CD14-positive monocyte (primary cell): Measurements from ENCODE around the gene MUC6. TPM values are rescaled to one million over a fixed set of nuclear protein-coding genes. Genes with fewer than 3 reads are reported as not detected.

Source experiments
- DNase-seq, 3 donors: peaks; one replicate each; pipeline ENCODE4 v3.0.0-alpha.2; 2011 to 2022
- H2AFZ ChIP-seq: 2 replicates; pipeline ENCODE4 v1.6.0; 2012; ENCODE audit warnings: mild to moderate bottlenecking, low read depth, low read length, inconsistent platforms; ENCODE audit not compliant: insufficient read depth, poor library complexity, severe bottlenecking
- H3K27ac ChIP-seq, 2 donors: 1 replicate in 1 of 2; 2 replicates in 1 of 2; pipeline ENCODE4 v1.5.1; 2012 to 2013; ENCODE audit warnings: low read length in 2 of 2, control low read depth in 1 of 2, inconsistent platforms in 1 of 2, low read depth in 1 of 2, mild to moderate bottlenecking in 1 of 2
- H3K27me3 ChIP-seq, 2 donors: one replicate each; pipeline versions ENCODE4 v1.6.0 to v1.6.1; 2011 to 2013; ENCODE audit warnings: low read length in 2 of 2; ENCODE audit not compliant: control insufficient read depth in 2 of 2, insufficient read depth in 2 of 2
- H3K36me3 ChIP-seq, 2 donors: replicated peaks in 1 of 2; 1 replicate in 1 of 2; 2 replicates in 1 of 2; pipeline versions ENCODE4 v1.5.1 to v1.6.1; 2012 to 2013; ENCODE audit warnings: low read length in 2 of 2, control low read depth in 1 of 2, inconsistent platforms in 1 of 2, mild to moderate bottlenecking in 1 of 2; ENCODE audit not compliant: insufficient read depth in 2 of 2, control insufficient read depth in 1 of 2
- H3K4me1 ChIP-seq, 2 donors: 1 replicate in 1 of 2; 2 replicates in 1 of 2; pipeline versions ENCODE4 v1.5.1 to v1.6.1; 2012 to 2013; ENCODE audit warnings: low read length in 2 of 2, control low read depth in 1 of 2, inconsistent platforms in 1 of 2, mild to moderate bottlenecking in 1 of 2, moderate library complexity in 1 of 2; ENCODE audit not compliant: insufficient read depth in 2 of 2, control insufficient read depth in 1 of 2
- H3K4me2 ChIP-seq: replicated peaks from 2 replicates; pipeline ENCODE3; 2012; ENCODE audit warnings: low read length, moderate library complexity, mild to moderate bottlenecking; ENCODE audit not compliant: poor library complexity, severe bottlenecking; ENCODE audit errors: extremely low read depth
- H3K4me3 ChIP-seq, 3 experiments: fragments of 200-600 bp in 1 of 3; sonication (generic) in 1 of 3; replicated peaks in 1 of 3; 1 replicate in 2 of 3; 2 replicates in 1 of 3; pipeline ENCODE4 v1.5.1; 2011 to 2013; ENCODE audit warnings: low read length in 3 of 3, mild to moderate bottlenecking in 3 of 3, control low read depth in 2 of 3, low read depth in 2 of 3, inconsistent platforms in 1 of 3, moderate library complexity in 1 of 3
- H3K79me2 ChIP-seq: 2 replicates; pipeline ENCODE4 v1.6.0; 2012; ENCODE audit warnings: mild to moderate bottlenecking, control low read depth, inconsistent platforms, low read length, moderate library complexity; ENCODE audit not compliant: insufficient read depth
- H3K9ac ChIP-seq: 2 replicates; pipeline ENCODE4 v1.6.0; 2017; ENCODE audit warnings: low read length, mild to moderate bottlenecking; ENCODE audit not compliant: insufficient read depth, poor library complexity, severe bottlenecking
- H3K9me3 ChIP-seq, 2 donors: replicated peaks in 1 of 2; 1 replicate in 1 of 2; 2 replicates in 1 of 2; pipeline versions ENCODE4 v1.5.1 to v1.6.1; 2012 to 2013; ENCODE audit warnings: low read length in 2 of 2, control low read depth in 1 of 2; ENCODE audit not compliant: control insufficient read depth in 1 of 2, insufficient read depth in 1 of 2
- H4K20me1 ChIP-seq: 2 replicates; pipeline ENCODE4 v1.6.0; 2012; ENCODE audit warnings: mild to moderate bottlenecking, low read length, control low read depth, moderate library complexity; ENCODE audit not compliant: insufficient read depth
- H3K27ac Mint-ChIP-seq, 7 donors: one replicate each; pipeline ENCODE4 v1.8.0; 2020; ENCODE audit warnings: mild to moderate bottlenecking in 7 of 7, mixed read lengths in 7 of 7, moderate library complexity in 6 of 7, inconsistent platforms in 2 of 7
- H3K27me3 Mint-ChIP-seq, 3 donors: one replicate each; pipeline ENCODE4 v1.8.0; 2021 to 2022; ENCODE audit warnings: low read depth in 3 of 3, mild to moderate bottlenecking in 3 of 3, mixed read lengths in 3 of 3, moderate library complexity in 3 of 3, inconsistent platforms in 1 of 3
- H3K36me3 Mint-ChIP-seq, 2 donors: one replicate each; pipeline ENCODE4 v1.8.0; 2020; ENCODE audit warnings: mixed read lengths in 2 of 2, inconsistent platforms in 1 of 2, mild to moderate bottlenecking in 1 of 2
- H3K4me1 Mint-ChIP-seq: one replicate; pipeline ENCODE4 v1.8.0; 2020; ENCODE audit warnings: mild to moderate bottlenecking, mixed read lengths
- H3K4me3 Mint-ChIP-seq, 2 donors: one replicate each; pipeline ENCODE4 v1.8.0; 2020; ENCODE audit warnings: mild to moderate bottlenecking in 2 of 2, mixed read lengths in 2 of 2, moderate library complexity in 1 of 2
- H3K9me3 Mint-ChIP-seq, 7 donors: one replicate each; pipeline ENCODE4 v1.8.0; 2020 to 2022; ENCODE audit warnings: mixed read lengths in 7 of 7, mild to moderate bottlenecking in 6 of 7, moderate library complexity in 6 of 7, inconsistent platforms in 2 of 7
- WGBS: methylation state at CpG from one replicate; pipeline ENCODE4 v1.1.5; 2013; ENCODE audit warnings: missing lambda C conversion rate; ENCODE audit not compliant: insufficient coverage; 5-methylcytosine and 5-hydroxymethylcytosine counted together
- intact Hi-C, 2 donors: fragments of 100-400 bp; cut with micrococcal nuclease; formaldehyde crosslinking; loops; one replicate each; pipeline versions ENCODE4 v1.15.0 to v1.15.1; 2023
- polyA plus RNA-seq, 3 donors: library from polyadenylated mRNA; depleted of rRNA in 1 of 3; unstranded in 2 of 3; stranded (reverse) in 1 of 3; fragments of 300-500 nt in 2 of 3; fragments of >200 nt in 1 of 3; fragmentation: Illumina TruSeq in 2 of 3; gene quantifications; 1 replicate in 2 of 3; 2 replicates in 1 of 3; pipeline ENCODE4 v1.2.3, GENCODE V29; 2012 to 2021
- TF ChIP-seq, protein P1 (sequence below): fragments of 200-600 bp; IDR thresholded peaks from one replicate; pipeline ENCODE4 v1.8.0; 2022; ENCODE audit warnings: antibody characterized with exemption, mild to moderate bottlenecking

Gene MUC6
- polyA plus RNA-seq, 3 donors: not detected

DNA sequence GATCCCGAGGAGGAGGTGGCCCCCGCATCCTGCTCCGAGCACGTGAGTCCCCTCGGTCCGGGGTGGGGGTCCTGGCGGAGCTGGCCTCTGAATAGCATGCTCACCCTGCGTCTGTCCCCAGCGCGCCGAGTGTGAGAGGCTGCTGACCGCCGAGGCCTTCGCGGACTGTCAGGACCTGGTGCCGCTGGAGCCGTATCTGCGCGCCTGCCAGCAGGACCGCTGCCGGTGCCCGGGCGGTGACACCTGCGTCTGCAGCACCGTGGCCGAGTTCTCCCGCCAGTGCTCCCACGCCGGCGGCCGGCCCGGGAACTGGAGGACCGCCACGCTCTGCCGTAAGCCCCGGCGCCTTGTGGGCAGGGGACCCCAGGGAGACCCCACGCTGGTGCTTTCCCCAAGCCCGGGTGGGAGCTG lies 41.7 kb upstream of the MUC6 start:
- H3K36me3 Mint-ChIP-seq: no peaks in the 10 kb centered on the region

DNA sequence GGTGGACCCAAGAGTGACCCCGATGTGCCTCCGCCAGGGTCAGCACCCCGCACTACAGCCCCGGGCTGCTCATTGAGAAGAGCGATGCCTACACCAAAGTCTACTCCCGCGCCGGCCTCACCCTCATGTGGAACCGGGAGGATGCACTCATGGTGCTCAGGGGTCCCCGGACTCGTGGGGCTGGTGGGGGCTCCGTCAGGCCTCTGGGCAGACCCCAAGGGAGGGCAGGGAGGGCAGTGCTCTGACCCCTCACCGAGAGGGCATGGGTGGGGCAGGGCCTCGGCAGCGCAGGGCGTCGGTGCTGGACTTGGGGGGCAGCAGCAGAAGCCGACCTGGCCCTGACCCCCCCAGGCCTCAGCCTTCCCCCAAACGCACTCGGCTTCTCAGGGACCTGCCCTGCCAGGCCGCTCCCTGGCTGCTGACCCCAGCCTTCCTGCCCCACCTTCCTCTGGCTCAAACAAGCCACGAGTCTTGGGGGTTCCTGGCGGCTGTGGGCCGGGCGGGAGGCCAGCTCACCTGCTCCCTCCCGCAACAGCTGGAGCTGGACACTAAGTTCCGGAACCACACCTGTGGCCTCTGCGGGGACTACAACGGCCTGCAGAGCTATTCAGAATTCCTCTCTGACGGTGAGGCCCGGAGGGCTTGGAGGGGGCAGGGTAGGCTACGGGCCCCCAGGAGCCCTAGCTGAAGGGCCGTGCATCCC lies 41.0 kb upstream of the MUC6 start:
- intact Hi-C loops: no loop called here
- Histone ChIP-seq H4K20me1 (no peaks in the 10 kb centered on the region), H3K79me2 (no peaks in the 10 kb centered on the region), H3K27me3 (no peaks in the 10 kb centered on the region), H3K9ac (no peak overlapping the region), H3K9me3 (peaks cover 0 to 18% of the 10 kb centered on the region in 2 donors), H3K36me3 (no peaks in the 10 kb centered on the region), H3K4me2 (no peak overlapping the region), H3K4me3 (no peak overlapping the region), H3K27ac (no peak overlapping the region), H3K4me1 (peaks cover 7 to 10% of the 10 kb centered on the region in 2 donors), H2AFZ (no peak overlapping the region)
- Mint-ChIP-seq H3K9me3 (peaks cover 0 to 2% (median 0%) of the 10 kb centered on the region in 7 donors), H3K27me3 (no peaks in the 10 kb centered on the region), H3K4me3 (no peak overlapping the region), H3K4me1 (peaks cover 6% of the 10 kb centered on the region), H3K27ac (no peak overlapping the region), H3K36me3 (no peaks in the 10 kb centered on the region)
- TF ChIP-seq, protein P1, sequence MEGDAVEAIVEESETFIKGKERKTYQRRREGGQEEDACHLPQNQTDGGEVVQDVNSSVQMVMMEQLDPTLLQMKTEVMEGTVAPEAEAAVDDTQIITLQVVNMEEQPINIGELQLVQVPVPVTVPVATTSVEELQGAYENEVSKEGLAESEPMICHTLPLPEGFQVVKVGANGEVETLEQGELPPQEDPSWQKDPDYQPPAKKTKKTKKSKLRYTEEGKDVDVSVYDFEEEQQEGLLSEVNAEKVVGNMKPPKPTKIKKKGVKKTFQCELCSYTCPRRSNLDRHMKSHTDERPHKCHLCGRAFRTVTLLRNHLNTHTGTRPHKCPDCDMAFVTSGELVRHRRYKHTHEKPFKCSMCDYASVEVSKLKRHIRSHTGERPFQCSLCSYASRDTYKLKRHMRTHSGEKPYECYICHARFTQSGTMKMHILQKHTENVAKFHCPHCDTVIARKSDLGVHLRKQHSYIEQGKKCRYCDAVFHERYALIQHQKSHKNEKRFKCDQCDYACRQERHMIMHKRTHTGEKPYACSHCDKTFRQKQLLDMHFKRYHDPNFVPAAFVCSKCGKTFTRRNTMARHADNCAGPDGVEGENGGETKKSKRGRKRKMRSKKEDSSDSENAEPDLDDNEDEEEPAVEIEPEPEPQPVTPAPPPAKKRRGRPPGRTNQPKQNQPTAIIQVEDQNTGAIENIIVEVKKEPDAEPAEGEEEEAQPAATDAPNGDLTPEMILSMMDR: no peak
- 78% methylated on average over 31 of the region's 33 CpGs for WGBS
- DNase-seq: no peak

More for the DNA sequence above, 41.7 kb upstream of the MUC6 start:
- intact Hi-C loops: no loop called here
- Histone ChIP-seq H3K9ac (no peak overlapping the region), H3K4me3 (no peak overlapping the region), H3K4me1 (peaks cover 4 to 6% of the 10 kb centered on the region in 2 donors), H3K27ac (no peak overlapping the region), H2AFZ (no peak overlapping the region), H3K9me3 (peaks cover 0 to 18% of the 10 kb centered on the region in 2 donors), H4K20me1 (no peaks in the 10 kb centered on the region), H3K27me3 (no peaks in the 10 kb centered on the region), H3K36me3 (no peaks in the 10 kb centered on the region), H3K79me2 (no peaks in the 10 kb centered on the region), H3K4me2 (no peak overlapping the region)
- no peak for DNase-seq
- H3K27me3 Mint-ChIP-seq: no peaks in the 10 kb centered on the region
- no peak overlapping the region for H3K4me3 Mint-ChIP-seq
- peaks cover 3% of the 10 kb centered on the region for H3K4me1 Mint-ChIP-seq
- H3K9me3 Mint-ChIP-seq: peaks cover 0 to 2% (median 0%) of the 10 kb centered on the region in 7 donors
- no peak overlapping the region for H3K27ac Mint-ChIP-seq
- WGBS: 89% methylated on average over 38 of the region's 39 CpGs
- TF ChIP-seq, protein P1: no peak
